Heart left ventricle (tissue), 16 donors: ENCODE data around the gene TNRC6A. TPM values are rescaled to one million over a fixed set of nuclear protein-coding genes. Genes with fewer than 3 reads are reported as not detected.
A peak's percentile ranks its signal among the peaks of the same experiment; 100 is the strongest.

Experiments used
- ATAC-seq, 4 donors: fragments of 200-7000 bp; cut with Tn5 transposase; one replicate each; pipeline ENCODE4 v1.9.1; 2020 to 2022; ENCODE audit warnings: moderate library complexity in 4 of 4, mild to moderate bottlenecking in 3 of 4, moderate number of reproducible peaks in 1 of 4
- DNase-seq, 5 donors: peaks; one replicate each; pipeline ENCODE4 v3.0.0-alpha.2; 2020
- H3K27ac ChIP-seq, 12 donors: fragments of 200-600 bp; sonication (generic) in 4 of 12; one replicate each; pipeline versions ENCODE4 v1.5.0 to v1.8.0; 2016 to 2022; ENCODE audit warnings: mild to moderate bottlenecking in 2 of 12
- H3K27me3 ChIP-seq, 9 donors: fragments of 200-600 bp; sonication (generic) in 2 of 9; one replicate each; pipeline versions ENCODE4 v1.5.1 to v1.8.0; 2016 to 2022; ENCODE audit warnings: mild to moderate bottlenecking in 3 of 9
- H3K36me3 ChIP-seq, 9 donors: fragments of 200-600 bp; sonication (generic) in 2 of 9; one replicate each; pipeline versions ENCODE4 v1.5.0 to v1.8.0; 2018 to 2022; ENCODE audit warnings: mild to moderate bottlenecking in 2 of 9
- H3K4me1 ChIP-seq, 12 donors: fragments of 200-600 bp; sonication (generic) in 4 of 12; one replicate each; pipeline versions ENCODE4 v1.5.0 to v1.8.0; 2016 to 2022; ENCODE audit warnings: mild to moderate bottlenecking in 3 of 12
- H3K4me3 ChIP-seq, 12 donors: fragments of 200-600 bp; sonication (generic) in 4 of 12; one replicate each; pipeline versions ENCODE4 v1.5.0 to v1.8.0; 2017 to 2022; ENCODE audit warnings: mild to moderate bottlenecking in 9 of 12, moderate library complexity in 4 of 12
- H3K9me3 ChIP-seq, 12 donors: fragments of 200-600 bp; sonication (generic) in 4 of 12; one replicate each; pipeline versions ENCODE4 v1.5.0 to v1.8.0; 2016 to 2022; ENCODE audit warnings: mild to moderate bottlenecking in 1 of 12
- CTCF ChIP-seq, 12 donors: fragments of 200-600 bp; sonication (generic) in 4 of 12; IDR thresholded peaks; one replicate each; pipeline versions ENCODE4 v1.5.0 to v1.8.0; 2018 to 2022; ENCODE audit warnings: antibody characterized with exemption in 12 of 12, mild to moderate bottlenecking in 5 of 12
- POLR2A ChIP-seq, 2 donors: fragments of 450-650 bp; IDR thresholded peaks; one replicate each; pipeline ENCODE4 v1.6.1; 2017; ENCODE audit warnings: antibody characterized with exemption in 2 of 2, mild to moderate bottlenecking in 2 of 2, moderate library complexity in 2 of 2
- WGBS, 4 donors: extraction: QIAGEN DNeasy Blood & Tissue Kit in 2 of 4; methylation state at CpG; one replicate each; pipeline versions ENCODE4 v1.1.5 to v1.1.7; 2013 to 2018; 5-methylcytosine and 5-hydroxymethylcytosine counted together
- intact Hi-C, 10 donors: fragments of 100-400 bp; cut with DNase I; formaldehyde crosslinking; loops; one replicate each; pipeline versions ENCODE4 v1.11.1 to v1.14.2; 2022
- polyA plus RNA-seq, 2 donors: library from polyadenylated mRNA; stranded (reverse); fragments of 200-250 nt; gene quantifications; one replicate each; pipeline ENCODE4 v1.2.3, GENCODE V29; 2013
- total RNA-seq, 9 donors: library from RNA; depleted of rRNA in 2 of 9; stranded (reverse); fragments of >200 nt in 2 of 9; fragmentation: NEBNext Ultra II Directional in 3 of 9; extraction: Animal tissue kit (Norgen Biotek cat#: 25700) in 3 of 9; gene quantifications; one replicate each; pipeline versions ENCODE4 v1.1.0 to v1.2.4, GENCODE V29; 2016 to 2023
- donor health status: ischemic (EF 13 %, LVEDD 7.1; RV severe dilation, severe dysfunction).
- donor health status: healthy with polysubstance abuse.
- donor health status: DM: no; HTN: yes; CAD: no.
- donor health status: DM: no; HTN: no; CAD: no.
- donor health status: ischemic (EF 25% LVEDD 6.9; RV normal size, moderate dysfunction).
- donor health status: ischemic (EF 25% LVEDD 5.7; RV mildly dilated, moderate dysfunction).
- donor health status: healthy.
- donor health status: DM: yes; HTN: yes; CAD: no.
- donor health status: ischemic (EF 35%, LVEDD 5.7; RV mildly dilated, moderate dysfunction).
- donor health status: nonischemic (EF 11% LVEDD 7.7; RV severe dilation, severe dysfunction).
- donor health status: DM: yes; HTN: yes; CAD: no.
- donor health status: PGD.
- donor health status: ischemic (EF 29% LVEDD 5.4; RV normal size, mild dysfunction).
- donor health status: nonischemic (EF 23%, LVEDD 6.1; RV moderate dilation, normal function).

TNRC6A gene
- total and polyA plus RNA-seq, 11 donors: 16.0 to 53.1 (median 35.5) TPM

DNA sequence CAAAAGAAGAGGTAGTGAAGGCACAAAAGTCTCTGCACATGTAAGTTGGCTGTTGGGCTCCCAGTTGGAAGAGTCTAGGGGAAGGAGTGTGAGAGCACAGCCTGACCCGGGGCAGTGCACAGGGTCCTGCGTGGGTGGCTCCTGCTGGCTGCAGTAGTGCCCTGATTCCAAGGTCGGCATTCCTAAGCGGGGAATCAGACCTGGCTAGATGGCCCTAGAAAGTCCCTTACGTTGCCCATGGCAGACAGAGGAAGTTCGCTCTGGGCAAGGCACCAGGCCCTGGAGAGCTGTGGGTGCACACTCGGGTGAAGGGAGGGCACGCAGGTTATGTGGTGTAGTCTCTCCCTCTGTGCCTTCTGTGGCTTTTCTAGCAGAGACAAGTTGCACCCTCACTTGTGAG, 93.5 kb downstream of the TNRC6A start:
- Histone ChIP-seq H3K9me3 (no peaks in the 10 kb centered on the region), H3K4me1 (peaks cover 0 to 4% (median 0%) of the 10 kb centered on the region in 12 donors), H3K27me3 (no peaks in the 10 kb centered on the region), H3K4me3 (no peak overlapping the region), H3K36me3 (peaks cover 0 to 100% (median 99%) of the 10 kb centered on the region in 9 donors), H3K27ac (peak overlapping the region in 3 of 12 donors; percentile 0 to 43 (median 18))
- ATAC-seq (peak; percentile 30 to 70 (median 48)), DNase-seq (no peak)
- 49 to 84% (median 79%) methylated on average over 7 to 8 of the region's 8 CpGs for WGBS, 4 donors
- TF ChIP-seq POLR2A (IDR thresholded peaks at IDR 0.05) (no peak), CTCF (IDR thresholded peaks at IDR 0.05) (no peak)
- intact Hi-C loops: loop anchor here in 1 of 10 donors (10.0 kb wide), 1 partner anchor 132 kb away; no protein-coding TSS in a partner anchor

GRCh38 chr16:24825696-24826095, 96.2 kb downstream of the TNRC6A start:
- no peak overlapping the region for H3K4me3 ChIP-seq
- DNase-seq: no peak
- intact Hi-C loops: loop anchor here in 1 of 10 donors (10.0 kb wide), 1 partner anchor 129 kb away; no protein-coding TSS in a partner anchor
- TF ChIP-seq POLR2A (IDR thresholded peaks at IDR 0.05) (no peak), CTCF (IDR thresholded peaks at IDR 0.05) (no peak)
- no peaks in the 10 kb centered on the region for H3K27me3 ChIP-seq
- no peak for ATAC-seq
- H3K27ac ChIP-seq: peak overlapping the region in 1 of 12 donors; percentile 32
- H3K4me1 ChIP-seq: peaks cover 0 to 4% (median 0%) of the 10 kb centered on the region in 12 donors
- WGBS, 4 donors: 88 to 92% (median 91%) methylated on average over 10 of the region's 10 CpGs
- H3K9me3 ChIP-seq: no peaks in the 10 kb centered on the region
- H3K36me3 ChIP-seq: peaks cover 0 to 89% (median 79%) of the 10 kb centered on the region in 9 donors

DNA sequence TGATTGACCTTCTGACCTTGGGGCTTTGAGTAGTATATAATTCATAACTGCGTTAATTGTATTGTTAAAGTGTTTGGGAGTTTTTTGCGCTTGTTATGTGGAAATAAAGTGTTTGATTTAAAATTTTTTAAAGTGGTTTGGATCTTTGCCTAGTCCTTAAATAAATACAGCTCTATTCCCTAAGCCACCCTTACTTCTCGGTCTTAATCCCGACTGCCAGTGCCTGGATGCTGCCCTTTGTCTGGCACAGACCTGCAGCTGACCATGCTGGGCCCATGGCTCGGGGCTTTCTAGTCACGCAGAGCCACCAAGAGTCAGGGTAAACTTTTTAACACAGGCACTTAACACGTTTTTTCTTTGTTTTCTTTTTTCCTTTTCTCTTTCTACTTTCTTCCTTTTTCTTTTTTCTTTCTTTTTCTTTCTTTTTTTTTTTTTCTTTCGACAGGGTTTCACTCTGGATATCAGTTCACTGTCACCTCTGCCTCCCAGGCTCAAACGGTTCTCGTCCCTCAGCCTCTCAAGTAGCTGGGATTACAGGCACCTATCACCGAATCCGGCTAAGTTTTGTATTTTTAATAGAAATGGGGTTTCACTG, 96.7 kb downstream of the TNRC6A start:
- no peak for DNase-seq
- H3K4me3 ChIP-seq: no peak overlapping the region
- no peaks in the 10 kb centered on the region for H3K9me3 ChIP-seq
- H3K27me3 ChIP-seq: no peaks in the 10 kb centered on the region
- no peak for ATAC-seq
- H3K36me3 ChIP-seq: peaks cover 0 to 84% (median 74%) of the 10 kb centered on the region in 9 donors
- H3K4me1 ChIP-seq: peaks cover 0 to 4% (median 0%) of the 10 kb centered on the region in 12 donors
- 81 to 85% (median 84%) methylated on average over 12 of the region's 12 CpGs for WGBS, 4 donors
- H3K27ac ChIP-seq: peak overlapping the region in 1 of 12 donors; percentile 32
- TF ChIP-seq POLR2A (IDR thresholded peaks at IDR 0.05) (no peak), CTCF (IDR thresholded peaks at IDR 0.05) (no peak)
- intact Hi-C loops: loop anchor here in 1 of 10 donors (10.0 kb wide), 1 partner anchor 129 kb away; no protein-coding TSS in a partner anchor

DNA sequence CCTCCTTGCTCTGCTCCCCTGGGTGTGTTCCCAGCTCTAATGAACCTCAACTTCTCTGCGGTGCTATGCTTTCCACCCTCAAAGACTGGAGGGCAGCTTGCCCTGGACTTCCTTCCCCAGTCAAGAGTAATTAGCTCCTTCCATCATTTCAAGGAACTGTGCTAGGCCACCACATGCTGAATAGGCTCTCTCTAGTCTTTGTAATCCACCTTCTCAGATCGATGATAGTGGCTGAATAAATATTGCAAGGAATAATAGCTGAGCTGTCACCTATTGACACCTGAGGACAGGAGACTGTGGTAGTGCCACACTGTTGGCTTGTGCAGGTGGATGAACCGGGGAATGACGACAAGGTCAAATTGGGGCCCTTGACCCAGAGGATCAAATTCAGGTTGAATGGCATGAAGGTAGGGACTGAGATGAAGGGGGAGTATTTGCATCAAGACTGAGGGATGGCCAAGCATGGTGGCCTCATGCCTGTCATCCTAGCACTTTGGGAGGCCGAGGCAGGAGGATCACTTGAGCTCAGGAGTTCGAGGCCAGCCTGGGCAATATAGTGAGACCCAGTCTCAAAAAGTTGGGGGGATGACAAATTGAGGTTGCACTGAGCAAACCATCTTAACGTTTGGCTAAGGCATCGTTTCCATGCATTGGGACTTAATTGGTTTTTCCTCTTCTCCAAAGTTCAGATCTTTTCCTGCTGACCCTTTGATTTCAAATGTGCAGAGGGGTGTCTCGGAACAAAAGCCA, 97.5 kb downstream of the TNRC6A start:
- Histone ChIP-seq H3K27ac (peak overlapping the region in 1 of 12 donors; percentile 32), H3K9me3 (no peaks in the 10 kb centered on the region), H3K27me3 (no peaks in the 10 kb centered on the region), H3K4me1 (peaks cover 0 to 4% (median 0%) of the 10 kb centered on the region in 12 donors), H3K4me3 (no peak overlapping the region), H3K36me3 (peaks cover 0 to 76% (median 66%) of the 10 kb centered on the region in 9 donors)
- TF ChIP-seq POLR2A (IDR thresholded peaks at IDR 0.05) (no peak), CTCF (IDR thresholded peaks at IDR 0.05) (no peak)
- intact Hi-C loops: loop anchor here in 1 of 10 donors (10.0 kb wide), 1 partner anchor 128 kb away; no protein-coding TSS in a partner anchor
- ATAC-seq: no peak
- WGBS, 4 donors: 90 to 97% (median 96%) methylated on average over 9 of the region's 9 CpGs
- no peak for DNase-seq
